PC-3 (cell line): ENCODE measurements around the gene TIMM23. TPM values are rescaled to one million over a fixed set of nuclear protein-coding genes. Genes with fewer than 3 reads are reported as not detected.
"Not testable (repeated sequence)": the region's sequence is repeated elsewhere in the genome, so short reads cannot be mapped to it uniquely, and the experiment has no call there.

Experiments
- ATAC-seq: fragments of 200-7000 bp; cut with Tn5 transposase; 2 replicates; pipeline ENCODE4 v1.9.1; 2020; ENCODE audit warnings: mild to moderate bottlenecking, moderate library complexity
- BruUV-seq: library from RNA; stranded (reverse); fragments of 400-500 nt; replicated peaks from 2 replicates; lab custom pipeline; 2021; lab: Mats Ljungman, UMichigan
- CTCF ChIA-PET: fragments of 300-600 bp; sonication (Branson Sonifier 250); formaldehyde crosslinking; loops from one replicate; lab custom pipeline; 2022; ENCODE audit warnings: antibody characterized with exemption; lab: Charles Lee
- POLR2A ChIA-PET: fragments of 300-600 bp; sonication (Branson Sonifier 250); formaldehyde crosslinking; loops from one replicate; lab custom pipeline; 2022; ENCODE audit warnings: antibody characterized with exemption; ENCODE audit not compliant: unreplicated experiment; lab: Charles Lee
- DNase-seq: peaks from one replicate; pipeline ENCODE4 v3.0.0-alpha.2; 2015
- H2AFZ ChIP-seq: fragments of 300-600 bp; sonication (generic); 2 replicates; pipeline ENCODE4 v1.6.0; 2016; ENCODE audit warnings: antibody characterized with exemption, low read length
- H3F3A ChIP-seq: fragments of 300-600 bp; sonication (generic); one replicate; pipeline ENCODE4 v1.6.0; 2017; ENCODE audit warnings: antibody characterized with exemption, low read length, control low read depth, mild to moderate bottlenecking; ENCODE audit not compliant: unreplicated experiment
- H3K27ac ChIP-seq: fragments of 300-600 bp; sonication (generic); 2 replicates; pipeline ENCODE4 v1.5.1; 2016; ENCODE audit warnings: mild to moderate bottlenecking, low read length
- H3K27me3 ChIP-seq: fragments of 300-600 bp; sonication (generic); 2 replicates; pipeline ENCODE4 v1.6.1; 2016; ENCODE audit warnings: low read length, mixed read lengths
- H3K36me3 ChIP-seq: fragments of 300-600 bp; sonication (generic); 2 replicates; pipeline ENCODE4 v1.6.1; 2016; ENCODE audit warnings: low read depth, mixed run types, low read length, mixed read lengths
- H3K4me1 ChIP-seq: fragments of 300-600 bp; sonication (generic); 2 replicates; pipeline ENCODE4 v1.5.1; 2016; ENCODE audit warnings: low read length; ENCODE audit not compliant: insufficient read depth
- H3K4me2 ChIP-seq: fragments of 300-600 bp; sonication (generic); 2 replicates; pipeline ENCODE4 v1.6.0; 2016; ENCODE audit warnings: low read length
- H3K4me3 ChIP-seq: fragments of 300-600 bp; sonication (generic); 2 replicates; pipeline ENCODE4 v1.5.1; 2016; ENCODE audit warnings: mild to moderate bottlenecking, low read length, mixed read lengths
- H3K79me2 ChIP-seq: fragments of 300-600 bp; sonication (generic); 2 replicates; pipeline ENCODE4 v1.6.1; 2017; ENCODE audit warnings: low read length, mixed read lengths
- H3K9ac ChIP-seq: fragments of 300-600 bp; sonication (generic); 2 replicates; pipeline ENCODE4 v1.6.0; 2016; ENCODE audit warnings: mild to moderate bottlenecking, low read length
- H3K9me2 ChIP-seq: fragments of 300-600 bp; sonication (generic); replicated peaks from 2 replicates; pipeline ENCODE4 v1.6.1; 2016; ENCODE audit warnings: mixed run types, low read length, mixed read lengths
- H3K9me3 ChIP-seq: fragments of 300-600 bp; sonication (generic); 2 replicates; pipeline ENCODE4 v1.6.1; 2016; ENCODE audit warnings: low read length, mixed read lengths
- H4K20me1 ChIP-seq: fragments of 300-600 bp; sonication (generic); 2 replicates; pipeline ENCODE4 v1.6.1; 2016; ENCODE audit warnings: low read length, mixed read lengths
- CTCF ChIP-seq: fragments of 300-600 bp; sonication (generic); conservative IDR thresholded peaks from 2 replicates; pipeline ENCODE4 v1.5.1; 2017; ENCODE audit warnings: antibody characterized with exemption, low read depth, mild to moderate bottlenecking, low read length
- intact Hi-C: fragments of 100-400 bp; cut with micrococcal nuclease; formaldehyde crosslinking; loops from 2 replicates; pipeline ENCODE4 v1.9.0; 2023
- total RNA-seq: library from RNA; depleted of rRNA; stranded (reverse); fragments of >200 nt; gene quantifications from 2 replicates; pipeline ENCODE4 v1.2.3, GENCODE V29; 2014

Gene TIMM23
- total RNA-seq, 1 experiment from 2014 or later: 97.9 TPM

GRCh38 chr10:45981367-45981766 lies 9.1 kb downstream of the TIMM23 start:
- H4K20me1 ChIP-seq, H3K9me2 ChIP-seq, H3K4me2 ChIP-seq, DNase-seq, H3K27me3 ChIP-seq, H3K36me3 ChIP-seq, H3K9me3 ChIP-seq, H3K27ac ChIP-seq, POLR2A ChIA-PET, H3K4me1 ChIP-seq, H3F3A ChIP-seq, H2AFZ ChIP-seq, H3K79me2 ChIP-seq, H3K4me3 ChIP-seq, H3K9ac ChIP-seq, CTCF ChIA-PET, BruUV-seq: not testable (repeated sequence)
- intact Hi-C loops: loop anchor here (5.0 kb wide), 1 partner anchor 46 kb away; no protein-coding TSS in a partner anchor
- peak; percentile 60; the same call in 1 of the 2 replicates for ATAC-seq

GRCh38 chr10:45983538-45984186 lies 11.4 kb downstream of the TIMM23 start:
- POLR2A ChIA-PET, H3K4me3 ChIP-seq, H3K4me1 ChIP-seq, CTCF ChIA-PET, H4K20me1 ChIP-seq, H3K79me2 ChIP-seq, H3K4me2 ChIP-seq, H3K36me3 ChIP-seq, H3K9me3 ChIP-seq, H3K27ac ChIP-seq, H3K27me3 ChIP-seq, H3K9me2 ChIP-seq, H3K9ac ChIP-seq, BruUV-seq, H2AFZ ChIP-seq, H3F3A ChIP-seq: not testable (repeated sequence)
- DNase-seq (peak; percentile 43), ATAC-seq (peak; percentile 81)
- intact Hi-C loops: loop anchor here (5.0 kb wide), 1 partner anchor 44 kb away; no protein-coding TSS in a partner anchor
- 0 out of 2 replicates have a peak, but pooled peaks have one; percentile 13 for TF ChIP-seq CTCF

- BruUV-seq, H3K4me1 ChIP-seq, H2AFZ ChIP-seq, POLR2A ChIA-PET, ATAC-seq, CTCF ChIA-PET, H3K4me3 ChIP-seq, DNase-seq, H4K20me1 ChIP-seq, H3K9me2 ChIP-seq, H3K79me2 ChIP-seq, H3K36me3 ChIP-seq, H3K9me3 ChIP-seq, H3K9ac ChIP-seq, H3F3A ChIP-seq, H3K27me3 ChIP-seq, H3K4me2 ChIP-seq, H3K27ac ChIP-seq: not testable (repeated sequence)
- intact Hi-C loops: loop anchor here (5.0 kb wide), 1 partner anchor 43 kb away; no protein-coding TSS in a partner anchor
Observed at GRCh38 chr10:45984473-45984872, 12.2 kb downstream of the TIMM23 start.

DNA sequence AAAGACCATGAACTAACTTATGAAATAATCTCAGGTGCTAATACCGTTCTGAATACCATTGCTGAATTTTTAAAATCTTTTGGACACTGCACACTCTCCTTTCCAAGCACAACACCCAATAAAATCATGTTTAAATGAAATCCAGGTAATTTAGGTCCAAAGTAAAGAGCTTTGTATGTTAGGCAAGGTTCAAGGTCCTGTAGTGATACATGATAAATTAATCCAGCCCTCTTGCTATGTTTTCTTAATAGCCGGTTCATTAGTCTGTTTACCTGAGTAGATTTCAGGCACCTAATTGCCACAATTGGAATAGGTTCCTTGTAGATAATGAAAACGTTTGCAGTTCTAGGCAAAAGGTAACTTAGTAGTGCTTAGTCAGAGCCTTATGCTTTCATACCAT lies 13.3 kb downstream of the TIMM23 start:
- H2AFZ ChIP-seq, H3K27me3 ChIP-seq, intact Hi-C loops, H3K36me3 ChIP-seq, H4K20me1 ChIP-seq, BruUV-seq, H3K9ac ChIP-seq, ATAC-seq, H3F3A ChIP-seq, POLR2A ChIA-PET, H3K27ac ChIP-seq, H3K4me2 ChIP-seq, H3K9me2 ChIP-seq, H3K9me3 ChIP-seq, CTCF ChIA-PET, DNase-seq, H3K4me3 ChIP-seq, H3K4me1 ChIP-seq, H3K79me2 ChIP-seq: not testable (repeated sequence)
